ENCODE results near the gene LHFPL5. TPM values are rescaled to one million over a fixed set of nuclear protein-coding genes. Genes with fewer than 3 reads are reported as not detected.

LHFPL5 gene
- total and polyA plus RNA-seq, 2 experiments from 2014 or later: 0.10 TPM; not detected in 1

GRCh38 chr6:35788423-35788982 is 16.6 kb upstream of the LHFPL5 start:
- no peak overlapping the region for H2AFZ ChIP-seq
- H3K4me3 ChIP-seq: no peak overlapping the region
- DNase-seq (ENCODE audit: low spot score): no peak
- no peaks in the 10 kb centered on the region for H3K9me2 ChIP-seq (replicated peaks; ENCODE audit: insufficient read depth)
- H3K9me3 ChIP-seq (ENCODE audit: low read depth): no peaks in the 10 kb centered on the region
- 70% methylated on average over 4 of the region's 4 CpGs for WGBS (ENCODE audit: low lambda C conversion rate, missing lambda C conversion rate)
- H3K27me3 ChIP-seq: peaks cover 22% of the 10 kb centered on the region
- no peaks in the 10 kb centered on the region for H4K20me1 ChIP-seq (ENCODE audit: insufficient read depth, poor library complexity, severe bottlenecking)
- no peaks in the 10 kb centered on the region for H3K79me2 ChIP-seq
- no peaks in the 10 kb centered on the region for H3K36me3 ChIP-seq (replicated peaks; ENCODE audit: insufficient read depth, low read depth)
- no peaks in the 10 kb centered on the region for H3K4me1 ChIP-seq (ENCODE audit: insufficient read depth)
- no peak for TF ChIP-seq EZH2phosphoT487 (IDR thresholded peaks at IDR 0.05; ENCODE audit: low read depth, severe bottlenecking, unreplicated experiment)
- no peak for TF ChIP-seq EZH2 (IDR thresholded peaks at IDR 0.05; ENCODE audit: borderline replicate concordance)
- TF ChIP-seq CTCF (IDR thresholded peaks at IDR 0.05; ENCODE audit: poor library complexity): no peak
- no peak overlapping the region for H3K27ac ChIP-seq
- H3K4me2 ChIP-seq: no peak overlapping the region

GRCh38 chr6:35790683-35791082 is 14.5 kb upstream of the LHFPL5 start:
- no peaks in the 10 kb centered on the region for H3K79me2 ChIP-seq
- no peak overlapping the region for H2AFZ ChIP-seq
- TF ChIP-seq EZH2phosphoT487 (IDR thresholded peaks at IDR 0.05; ENCODE audit: low read depth, severe bottlenecking, unreplicated experiment) (no peak), EZH2 (IDR thresholded peaks at IDR 0.05; ENCODE audit: borderline replicate concordance) (no peak), CTCF (IDR thresholded peaks at IDR 0.05; ENCODE audit: poor library complexity) (no peak)
- H3K36me3 ChIP-seq (replicated peaks; ENCODE audit: insufficient read depth, low read depth): no peaks in the 10 kb centered on the region
- no peak overlapping the region for H3K27ac ChIP-seq
- H3K27me3 ChIP-seq: peaks cover 22% of the 10 kb centered on the region
- DNase-seq (ENCODE audit: low spot score): no peak
- H3K4me3 ChIP-seq: no peak overlapping the region
- no peaks in the 10 kb centered on the region for H3K4me1 ChIP-seq (ENCODE audit: insufficient read depth)
- H3K4me2 ChIP-seq: no peak overlapping the region
- no peaks in the 10 kb centered on the region for H3K9me2 ChIP-seq (replicated peaks; ENCODE audit: insufficient read depth)
- WGBS (ENCODE audit: low lambda C conversion rate, missing lambda C conversion rate): 92% methylated on average over 5 of the region's 5 CpGs
- H3K9me3 ChIP-seq (ENCODE audit: low read depth): no peaks in the 10 kb centered on the region
- no peaks in the 10 kb centered on the region for H4K20me1 ChIP-seq (ENCODE audit: insufficient read depth, poor library complexity, severe bottlenecking)

- H3K4me3 ChIP-seq: no peak overlapping the region
- no peak overlapping the region for H3K4me2 ChIP-seq
- no peaks in the 10 kb centered on the region for H3K4me1 ChIP-seq (ENCODE audit: insufficient read depth)
- 95% methylated on average over 17 of the region's 17 CpGs for WGBS (ENCODE audit: low lambda C conversion rate, missing lambda C conversion rate)
- no peaks in the 10 kb centered on the region for H3K27me3 ChIP-seq
- H2AFZ ChIP-seq: no peak overlapping the region
- no peak overlapping the region for H3K27ac ChIP-seq
- no peaks in the 10 kb centered on the region for H4K20me1 ChIP-seq (ENCODE audit: insufficient read depth, poor library complexity, severe bottlenecking)
- H3K79me2 ChIP-seq: no peaks in the 10 kb centered on the region
- TF ChIP-seq CTCF (IDR thresholded peaks at IDR 0.05; ENCODE audit: poor library complexity) (no peak), EZH2 (IDR thresholded peaks at IDR 0.05; ENCODE audit: borderline replicate concordance) (no peak), EZH2phosphoT487 (IDR thresholded peaks at IDR 0.05; ENCODE audit: low read depth, severe bottlenecking, unreplicated experiment) (no peak)
- DNase-seq (ENCODE audit: low spot score): no peak
- no peaks in the 10 kb centered on the region for H3K9me2 ChIP-seq (replicated peaks; ENCODE audit: insufficient read depth)
- no peaks in the 10 kb centered on the region for H3K36me3 ChIP-seq (replicated peaks; ENCODE audit: insufficient read depth, low read depth)
- no peaks in the 10 kb centered on the region for H3K9me3 ChIP-seq (ENCODE audit: low read depth)
Measured at GRCh38 chr6:35794536-35795452, 10.4 kb upstream of the LHFPL5 start.

All from hepatocyte (in vitro differentiated cells).